ENCODE measurements around the gene HDAC4. TPM values are rescaled to one million over a fixed set of nuclear protein-coding genes. Genes with fewer than 3 reads are reported as not detected.

Gene HDAC4
- total and polyA plus RNA-seq, 4 donors: 2.9 to 37.2 (median 4.4) TPM

- H3K27me3 ChIP-seq (ENCODE audit: control insufficient read depth in 4 of 4, insufficient read depth in 4 of 4, low read length in 3 of 4): no peaks in the 10 kb centered on the region
- no peak overlapping the region for H3K4me3 ChIP-seq (ENCODE audit: low read depth in 1 of 3, low read length in 3 of 3)
- H3K27ac ChIP-seq (ENCODE audit: low read depth in 1 of 2, low read length in 2 of 2): no peak overlapping the region
- H3K9ac ChIP-seq (ENCODE audit: low read depth in 1 of 2, low read length in 2 of 2): no peak overlapping the region
- H3K9me3 ChIP-seq (ENCODE audit: control insufficient read depth in 4 of 4, low read length in 3 of 4): no peaks in the 10 kb centered on the region
- WGBS: 96% methylated on average over 23 of the region's 23 CpGs
- no peak for DNase-seq (ENCODE audit: low spot score)
- peaks cover 0 to 14% (median 0%) of the 10 kb centered on the region in 4 donors for H3K36me3 ChIP-seq (ENCODE audit: control insufficient read depth in 4 of 4, insufficient read depth in 3 of 4, low read depth in 1 of 4, low read length in 3 of 4)
- no peak for TF ChIP-seq YY1 (IDR thresholded peaks at IDR 0.05)
- H3K4me1 ChIP-seq (ENCODE audit: control insufficient read depth in 4 of 4, insufficient read depth in 4 of 4, low read length in 3 of 4): no peaks in the 10 kb centered on the region
These were observed 206.0 kb downstream of the HDAC4 start for GRCh38 chr2:239194731-239195317.

DNA sequence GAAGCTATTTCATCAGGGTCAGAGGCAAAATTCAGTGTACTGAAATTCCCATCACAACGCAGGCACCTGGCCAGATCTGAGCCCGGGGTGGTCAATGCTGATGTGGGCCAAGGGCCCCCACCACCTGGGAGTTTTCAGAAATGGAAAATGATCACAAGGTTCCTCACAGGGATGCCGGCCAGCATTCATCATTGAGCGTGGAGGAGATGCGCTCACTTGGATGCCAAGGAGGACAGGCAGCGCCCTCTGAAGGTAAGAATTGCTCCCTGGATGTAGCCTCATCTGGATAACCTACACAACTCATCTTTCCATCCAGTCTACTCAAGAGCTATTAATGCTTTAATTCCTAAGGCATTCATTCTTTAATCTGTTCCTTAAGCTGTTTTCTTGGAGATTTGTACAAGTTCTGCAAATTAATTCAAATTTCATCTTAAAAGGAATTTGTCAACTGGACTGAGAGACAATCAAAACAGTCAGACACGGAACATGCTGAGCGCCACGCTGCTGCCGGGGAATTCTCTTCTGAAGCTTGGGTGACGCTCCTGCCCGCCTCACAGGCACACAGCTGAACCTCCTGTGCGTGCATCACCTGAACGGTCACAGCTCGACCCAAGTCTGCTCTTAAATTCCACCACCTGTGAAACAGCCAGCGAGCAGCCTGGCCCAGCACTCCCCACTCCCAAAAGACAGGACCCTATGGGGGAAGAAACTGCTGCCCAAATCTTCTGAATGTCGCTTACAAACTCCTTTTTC, 206.7 kb downstream of the HDAC4 start:
- no peak for TF ChIP-seq EGR1 (IDR thresholded peaks at IDR 0.05; ENCODE audit: low read depth in 2 of 2)
- TF ChIP-seq RAD21 (IDR thresholded peaks at IDR 0.05): no peak
- no peak for TF ChIP-seq FOXA1 (IDR thresholded peaks at IDR 0.05)
- no peak for TF ChIP-seq TAF1 (conservative IDR thresholded peaks at IDR 0.05)
- no peak for TF ChIP-seq JUND (IDR thresholded peaks at IDR 0.05)
- TF ChIP-seq, protein P1, sequence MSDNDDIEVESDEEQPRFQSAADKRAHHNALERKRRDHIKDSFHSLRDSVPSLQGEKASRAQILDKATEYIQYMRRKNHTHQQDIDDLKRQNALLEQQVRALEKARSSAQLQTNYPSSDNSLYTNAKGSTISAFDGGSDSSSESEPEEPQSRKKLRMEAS (IDR thresholded peaks at IDR 0.05): no peak
- no peak for TF ChIP-seq HNF4G (IDR thresholded peaks at IDR 0.05)
- TF ChIP-seq REST (IDR thresholded peaks at IDR 0.05): no peak
- whole genome bisulfite sequencing: 92% methylated on average over 17 of the region's 17 CpGs
- no peak overlapping the region for H3K27ac ChIP-seq (ENCODE audit: low read depth in 1 of 2, low read length in 2 of 2)
- H3K4me3 ChIP-seq (ENCODE audit: low read depth in 1 of 3, low read length in 3 of 3): no peak overlapping the region
- no peaks in the 10 kb centered on the region for H3K4me1 ChIP-seq (ENCODE audit: control insufficient read depth in 4 of 4, insufficient read depth in 4 of 4, low read length in 3 of 4)
- H3K9me3 ChIP-seq (ENCODE audit: control insufficient read depth in 4 of 4, low read length in 3 of 4): no peaks in the 10 kb centered on the region
- H3K27me3 ChIP-seq (ENCODE audit: control insufficient read depth in 4 of 4, insufficient read depth in 4 of 4, low read length in 3 of 4): no peaks in the 10 kb centered on the region
- H3K9ac ChIP-seq (ENCODE audit: low read depth in 1 of 2, low read length in 2 of 2): no peak overlapping the region
- no peak for DNase-seq (ENCODE audit: low spot score)
- peaks cover 0 to 19% (median under 1%) of the 10 kb centered on the region in 4 donors for H3K36me3 ChIP-seq (ENCODE audit: control insufficient read depth in 4 of 4, insufficient read depth in 3 of 4, low read depth in 1 of 4, low read length in 3 of 4)

DNA sequence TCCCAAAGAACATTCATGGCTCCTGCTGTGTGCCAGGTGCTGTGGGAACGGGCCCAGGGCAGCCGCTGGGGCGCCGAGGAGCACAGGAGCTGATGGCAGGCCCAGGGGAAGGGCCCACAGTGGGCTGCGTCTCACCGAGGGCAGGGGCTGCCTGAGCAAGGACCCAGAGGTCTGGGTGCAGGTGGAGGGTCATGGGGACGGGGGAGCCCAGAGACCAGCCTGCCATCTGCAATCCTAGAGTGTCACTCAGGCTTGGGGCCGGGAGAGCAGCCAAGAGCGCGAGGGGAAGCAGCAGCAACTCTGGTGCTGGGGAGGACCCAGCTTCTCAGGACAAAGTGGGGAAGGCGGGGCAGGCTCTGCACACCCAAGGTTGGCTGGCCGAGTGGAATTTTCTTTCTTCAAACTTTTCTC, 207.4 kb downstream of the HDAC4 start:
- peaks cover 0 to 4% (median 0%) of the 10 kb centered on the region in 4 donors for H3K9me3 ChIP-seq (ENCODE audit: control insufficient read depth in 4 of 4, low read length in 3 of 4)
- WGBS: 97% methylated on average over 12 of the region's 12 CpGs
- H3K4me3 ChIP-seq (ENCODE audit: low read depth in 1 of 3, low read length in 3 of 3): no peak overlapping the region
- H3K27me3 ChIP-seq (ENCODE audit: control insufficient read depth in 4 of 4, insufficient read depth in 4 of 4, low read length in 3 of 4): no peaks in the 10 kb centered on the region
- DNase-seq (ENCODE audit: low spot score): no peak
- H3K36me3 ChIP-seq (ENCODE audit: control insufficient read depth in 4 of 4, insufficient read depth in 3 of 4, low read depth in 1 of 4, low read length in 3 of 4): peaks cover 0 to 25% (median 7%) of the 10 kb centered on the region in 4 donors
- H3K9ac ChIP-seq (ENCODE audit: low read depth in 1 of 2, low read length in 2 of 2): no peak overlapping the region
- H3K4me1 ChIP-seq (ENCODE audit: control insufficient read depth in 4 of 4, insufficient read depth in 4 of 4, low read length in 3 of 4): no peaks in the 10 kb centered on the region
- H3K27ac ChIP-seq (ENCODE audit: low read depth in 1 of 2, low read length in 2 of 2): no peak overlapping the region
- TF ChIP-seq SP1 (IDR thresholded peaks at IDR 0.05): no peak
- TF ChIP-seq REST (IDR thresholded peaks at IDR 0.05): no peak
- no peak for TF ChIP-seq RAD21 (IDR thresholded peaks at IDR 0.05)
- no peak for TF ChIP-seq HNF4A (conservative IDR thresholded peaks at IDR 0.05)
- TF ChIP-seq YY1 (IDR thresholded peaks at IDR 0.05): no peak
- TF ChIP-seq, protein P2, sequence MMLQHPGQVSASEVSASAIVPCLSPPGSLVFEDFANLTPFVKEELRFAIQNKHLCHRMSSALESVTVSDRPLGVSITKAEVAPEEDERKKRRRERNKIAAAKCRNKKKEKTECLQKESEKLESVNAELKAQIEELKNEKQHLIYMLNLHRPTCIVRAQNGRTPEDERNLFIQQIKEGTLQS (IDR thresholded peaks at IDR 0.05): no peak
- no peak for TF ChIP-seq TAF1 (conservative IDR thresholded peaks at IDR 0.05)
- TF ChIP-seq HNF4G (IDR thresholded peaks at IDR 0.05): no peak
- TF ChIP-seq, protein P3, sequence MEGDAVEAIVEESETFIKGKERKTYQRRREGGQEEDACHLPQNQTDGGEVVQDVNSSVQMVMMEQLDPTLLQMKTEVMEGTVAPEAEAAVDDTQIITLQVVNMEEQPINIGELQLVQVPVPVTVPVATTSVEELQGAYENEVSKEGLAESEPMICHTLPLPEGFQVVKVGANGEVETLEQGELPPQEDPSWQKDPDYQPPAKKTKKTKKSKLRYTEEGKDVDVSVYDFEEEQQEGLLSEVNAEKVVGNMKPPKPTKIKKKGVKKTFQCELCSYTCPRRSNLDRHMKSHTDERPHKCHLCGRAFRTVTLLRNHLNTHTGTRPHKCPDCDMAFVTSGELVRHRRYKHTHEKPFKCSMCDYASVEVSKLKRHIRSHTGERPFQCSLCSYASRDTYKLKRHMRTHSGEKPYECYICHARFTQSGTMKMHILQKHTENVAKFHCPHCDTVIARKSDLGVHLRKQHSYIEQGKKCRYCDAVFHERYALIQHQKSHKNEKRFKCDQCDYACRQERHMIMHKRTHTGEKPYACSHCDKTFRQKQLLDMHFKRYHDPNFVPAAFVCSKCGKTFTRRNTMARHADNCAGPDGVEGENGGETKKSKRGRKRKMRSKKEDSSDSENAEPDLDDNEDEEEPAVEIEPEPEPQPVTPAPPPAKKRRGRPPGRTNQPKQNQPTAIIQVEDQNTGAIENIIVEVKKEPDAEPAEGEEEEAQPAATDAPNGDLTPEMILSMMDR (IDR thresholded peaks at IDR 0.05; ENCODE audit: low read depth, low read length, missing input control): no peak
- no peak for TF ChIP-seq EGR1 (IDR thresholded peaks at IDR 0.05; ENCODE audit: low read depth in 2 of 2)
- TF ChIP-seq, protein P1 (IDR thresholded peaks at IDR 0.05): no peak
- TF ChIP-seq FOXA1 (IDR thresholded peaks at IDR 0.05): no peak
- no peak for TF ChIP-seq RXRA (IDR thresholded peaks at IDR 0.05)
- TF ChIP-seq JUND (IDR thresholded peaks at IDR 0.05): no peak
- TF ChIP-seq NR2F2 (IDR thresholded peaks at IDR 0.05): no peak
- TF ChIP-seq GABPA (IDR thresholded peaks at IDR 0.05 in 1 of 2, conservative IDR thresholded peaks at IDR 0.05 in 1 of 2): no peak
